Stimulated activated CD8-positive, alpha-beta memory T cell treated with anti-CD3 and anti-CD28 coated beads, Interleukin-2, amount 100 ng/mL, for 48 hours (primary cell): ENCODE measurements around the gene HPS1.

Source experiments
- DNase-seq, 2 donors: peaks; one replicate each; pipeline ENCODE4 v3.0.0-alpha.2; 2020; ENCODE audit warnings: low read depth in 2 of 2

The HPS1 gene

GRCh38 chr10:98446661-98447221 lies at the start of gene HPS1:
Gene HPS1, minus strand, starts transcription at chr10:98446935. Its CDS starts 3,695 bp downstream, at chr10:98443240.
- DNase-seq: peak; percentile 78 to 81

DNA sequence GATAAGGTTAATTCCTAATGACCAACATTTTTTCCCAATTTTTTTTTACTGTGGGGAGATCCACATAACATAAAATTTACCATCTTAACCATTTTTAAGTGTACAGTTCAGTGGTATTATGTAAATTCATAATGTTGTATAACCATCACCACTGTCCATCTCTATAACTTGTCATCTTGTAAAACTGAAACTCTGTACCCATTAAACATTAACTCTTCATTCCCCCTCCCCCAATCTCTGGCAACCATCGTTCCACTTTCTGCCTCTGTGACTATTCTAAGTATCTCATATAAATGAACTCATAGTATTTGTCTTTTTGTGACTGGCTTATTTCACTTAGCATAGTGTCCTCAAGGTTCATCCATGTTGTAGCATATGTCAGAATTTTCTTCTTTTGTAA lies 46.0 kb upstream of the HPS1 start:
- DNase-seq: no peak

- no peak for DNase-seq
Observed at GRCh38 chr10:98489561-98490481, 43.1 kb upstream of the HPS1 start.

DNA sequence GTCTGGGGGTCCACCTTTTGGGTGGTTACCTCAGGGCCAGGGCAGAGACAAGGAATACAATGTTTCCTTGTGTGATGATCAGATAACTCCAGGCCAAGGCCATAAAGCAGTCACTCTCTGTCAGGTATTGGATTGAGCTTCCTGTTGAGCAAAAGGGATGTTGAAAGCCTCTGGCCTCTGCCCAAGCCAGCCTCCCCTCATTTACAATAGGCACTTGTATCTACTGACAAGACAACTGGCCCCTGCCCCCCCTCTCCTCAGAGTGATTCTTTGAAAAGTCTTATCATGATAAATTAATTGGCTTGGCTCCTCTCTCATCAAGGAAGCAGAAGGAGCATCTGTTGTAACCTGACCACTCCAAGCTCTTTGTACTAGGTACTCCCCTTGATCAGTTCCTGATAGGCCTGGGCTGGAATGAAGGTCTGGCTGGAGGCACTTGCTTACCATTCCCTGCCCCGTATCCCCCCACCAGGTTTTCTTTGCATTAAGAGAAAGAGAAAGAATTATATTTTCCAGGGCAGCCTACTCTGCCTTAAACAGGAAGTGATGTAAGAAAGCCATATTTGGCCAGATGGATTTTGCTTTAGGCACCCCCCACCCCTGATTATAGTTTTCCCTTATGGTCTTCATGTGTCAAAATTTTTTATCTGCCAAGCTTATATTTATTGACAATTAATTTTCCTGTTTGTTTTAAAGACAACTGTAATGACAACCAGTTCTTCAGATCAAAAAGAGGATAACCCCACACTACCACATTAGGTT lies 42.1 kb upstream of the HPS1 start:
- no peak for DNase-seq

- DNase-seq: no peak
Observed at GRCh38 chr10:98487649-98488048, 40.9 kb upstream of the HPS1 start.

DNA sequence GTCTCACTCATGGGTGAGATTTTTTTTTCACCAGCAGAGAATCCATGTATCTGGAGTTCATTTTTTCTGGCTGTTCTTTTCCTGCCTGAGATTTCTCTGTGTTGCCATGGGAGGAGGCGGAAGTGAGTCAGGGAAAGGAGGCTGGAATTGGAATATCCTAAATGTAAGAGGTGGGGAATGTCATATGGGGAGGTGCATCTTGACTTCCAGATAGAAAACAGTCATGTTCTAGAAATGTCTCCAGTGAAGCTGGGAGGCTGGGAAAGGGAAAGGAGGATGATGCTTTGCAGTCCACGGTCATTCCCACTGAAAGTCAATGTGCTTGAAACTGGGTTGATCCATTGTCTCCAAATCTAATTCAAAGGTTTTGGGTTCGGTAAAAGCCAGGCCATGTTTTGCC lies 39.7 kb upstream of the HPS1 start:
- DNase-seq: no peak

- DNase-seq: no peak
Observed at GRCh38 chr10:98485959-98486358, 39.2 kb upstream of the HPS1 start.

- DNase-seq: no peak
Observed at GRCh38 chr10:98483658-98484057, 36.9 kb upstream of the HPS1 start.

- DNase-seq: no peak
Observed at GRCh38 chr10:98482096-98482495, 35.4 kb upstream of the HPS1 start.

- DNase-seq: no peak
Observed at GRCh38 chr10:98481404-98481945, 34.7 kb upstream of the HPS1 start.

- no peak for DNase-seq
Observed at GRCh38 chr10:98478430-98479222, 31.9 kb upstream of the HPS1 start.

- no peak for DNase-seq
Observed at GRCh38 chr10:98477861-98478260, 31.1 kb upstream of the HPS1 start.

- DNase-seq: no peak
Observed at GRCh38 chr10:98474628-98475027, 27.9 kb upstream of the HPS1 start.

DNA sequence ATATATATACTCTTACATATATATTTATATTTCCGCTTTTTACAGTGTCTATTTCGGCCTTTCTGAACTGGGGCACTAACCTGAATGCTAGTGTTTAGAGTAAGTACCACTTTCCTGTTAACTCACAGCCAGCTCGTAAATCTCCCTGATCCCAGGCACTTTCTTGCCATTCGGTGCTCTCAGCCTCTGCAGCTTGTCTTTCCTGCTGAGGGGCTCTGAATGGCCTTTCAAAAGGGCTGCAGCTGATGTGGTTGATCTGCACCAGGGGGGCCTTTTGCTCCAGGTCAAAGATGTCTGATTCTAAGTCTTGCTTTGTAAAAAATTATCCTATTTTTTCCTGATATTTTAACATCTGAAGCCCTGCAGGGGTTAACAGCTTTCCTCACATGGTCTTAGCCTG lies 25.5 kb upstream of the HPS1 start:
- DNase-seq: no peak

- no peak for DNase-seq
Observed at GRCh38 chr10:98470850-98471249, 24.1 kb upstream of the HPS1 start.

GRCh38 chr10:98469001-98469931 lies 22.5 kb upstream of the HPS1 start:
- DNase-seq: no peak

DNA sequence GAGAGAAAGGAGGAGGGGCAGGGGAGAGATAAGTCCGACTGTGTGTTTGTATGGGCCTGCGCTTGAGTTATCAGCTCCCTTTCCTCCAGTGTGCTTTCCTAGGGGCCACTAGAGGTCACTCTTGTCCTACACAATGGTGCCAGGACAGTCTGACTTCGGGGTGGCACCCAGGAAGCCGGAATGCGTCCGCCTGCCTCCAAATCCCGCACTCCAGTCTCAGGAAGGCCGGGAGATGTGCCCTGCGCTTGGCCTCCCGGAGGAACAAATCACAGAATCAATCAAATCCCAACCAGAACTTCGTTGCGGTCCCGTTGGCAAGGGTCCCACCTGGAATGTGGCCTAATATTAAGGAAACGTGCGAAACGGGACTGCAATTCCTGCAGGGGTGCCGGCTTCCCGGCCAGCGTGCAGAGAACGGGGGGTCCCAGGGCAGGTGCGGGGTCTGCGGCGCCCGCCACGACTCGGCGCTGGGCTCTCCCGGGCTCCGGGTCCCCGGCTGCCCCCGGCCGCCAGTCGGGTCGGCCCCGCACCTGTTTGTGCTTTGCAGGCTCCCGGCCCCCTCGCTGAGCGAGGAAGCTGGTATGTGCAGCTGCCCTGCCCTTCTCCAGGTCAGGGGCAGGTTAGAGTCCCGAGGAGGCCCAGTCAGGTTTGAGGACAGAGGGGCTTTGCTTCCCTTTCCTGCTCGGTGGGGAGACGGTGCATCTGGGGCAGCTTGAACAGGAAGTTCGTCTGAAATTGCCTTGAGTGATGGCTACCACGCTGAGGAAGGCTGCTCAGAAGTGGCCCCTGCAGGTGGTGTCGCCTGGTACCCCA lies 21.0 kb upstream of the HPS1 start:
- DNase-seq: peak; percentile 20 to 24

GRCh38 chr10:98466861-98467505 lies 20.2 kb upstream of the HPS1 start:
- DNase-seq: no peak

DNA sequence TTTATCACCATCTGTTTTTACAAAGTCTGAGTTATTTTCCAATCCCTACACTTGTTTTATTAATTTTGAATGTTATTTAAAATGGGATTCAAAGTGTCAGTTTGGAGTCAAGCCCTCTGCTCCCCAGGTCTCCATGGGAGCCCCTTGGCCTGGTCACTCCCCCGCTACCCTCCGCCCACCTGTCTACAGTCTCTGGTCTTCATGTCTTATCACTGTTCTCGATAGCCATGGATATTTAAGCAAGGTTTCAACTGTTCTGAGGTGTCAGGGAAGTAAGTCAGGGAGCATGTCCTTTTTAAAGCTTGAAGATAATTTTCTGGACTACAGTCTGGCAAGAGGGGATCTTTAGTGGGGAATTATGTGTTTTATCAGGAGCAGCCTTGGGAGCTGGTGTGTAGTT lies 19.1 kb upstream of the HPS1 start:
- DNase-seq: no peak
